GM23338 (cell line): Measurements from ENCODE around the gene CHRNA3. TPM values are rescaled to one million over a fixed set of nuclear protein-coding genes. Genes with fewer than 3 reads are reported as not detected.
A peak's percentile ranks its signal among the peaks of the same experiment; 100 is the strongest.

ENCODE experiments used
- ATAC-seq: fragments of 200-7000 bp; cut with Tn5 transposase; 3 replicates; pipeline ENCODE4 v1.9.1; 2020
- DNase-seq: peaks from one replicate; pipeline ENCODE4 v3.0.0-alpha.2; 2015; ENCODE audit warnings: low spot score
- H2AFZ ChIP-seq: fragments of 200-600 bp; sonication (generic); 2 replicates; pipeline ENCODE4 v1.8.0; 2016; ENCODE audit warnings: antibody characterized with exemption, mild to moderate bottlenecking, moderate library complexity
- H3F3A ChIP-seq: fragments of 200-600 bp; sonication (generic); replicated peaks from 2 replicates; pipeline ENCODE4 v1.8.0; 2017; ENCODE audit warnings: antibody characterized with exemption, mixed run types, low read depth
- H3K27ac ChIP-seq: fragments of 200-600 bp; sonication (generic); 2 replicates; pipeline ENCODE4 v1.6.1; 2016; ENCODE audit warnings: low read depth
- H3K27me3 ChIP-seq: fragments of 200-600 bp; sonication (generic); 2 replicates; pipeline ENCODE4 v1.8.0; 2016; ENCODE audit warnings: mild to moderate bottlenecking, mixed run types, moderate library complexity; ENCODE audit not compliant: insufficient read depth
- H3K36me3 ChIP-seq: fragments of 200-600 bp; sonication (generic); 2 replicates; pipeline ENCODE4 v1.8.0; 2016; ENCODE audit warnings: mild to moderate bottlenecking; ENCODE audit not compliant: insufficient read depth
- H3K4me1 ChIP-seq: fragments of 200-600 bp; sonication (generic); 2 replicates; pipeline ENCODE4 v1.8.0; 2016; ENCODE audit warnings: mild to moderate bottlenecking, moderate library complexity; ENCODE audit not compliant: insufficient read depth
- H3K4me2 ChIP-seq: fragments of 200-600 bp; sonication (generic); 2 replicates; pipeline ENCODE4 v1.7.1; 2017; ENCODE audit warnings: mixed run types
- H3K4me3 ChIP-seq: fragments of 200-600 bp; sonication (generic); 2 replicates; pipeline ENCODE4 v1.6.1; 2016; ENCODE audit warnings: mixed run types
- H3K79me2 ChIP-seq: fragments of 200-600 bp; sonication (generic); replicated peaks from 2 replicates; pipeline ENCODE4 v1.8.0; 2017; ENCODE audit warnings: mild to moderate bottlenecking; ENCODE audit not compliant: insufficient read depth
- H3K9me2 ChIP-seq: fragments of 200-600 bp; sonication (generic); 2 replicates; pipeline ENCODE4 v1.8.0; 2017; ENCODE audit not compliant: insufficient read depth
- H4K20me1 ChIP-seq: fragments of 200-600 bp; sonication (generic); replicated peaks from 2 replicates; pipeline ENCODE4 v1.8.0; 2017; ENCODE audit warnings: mild to moderate bottlenecking; ENCODE audit not compliant: insufficient read depth
- H3K27ac Mint-ChIP-seq: 2 replicates; pipeline ENCODE4 v1.8.0; 2020; ENCODE audit warnings: inconsistent platforms, mild to moderate bottlenecking, moderate library complexity, mixed read lengths
- H3K27me3 Mint-ChIP-seq: 3 replicates; pipeline ENCODE4 v1.8.0; 2022; ENCODE audit warnings: low read depth, mild to moderate bottlenecking, moderate library complexity, mixed read lengths, inconsistent platforms; ENCODE audit not compliant: insufficient read depth, poor library complexity
- H3K36me3 Mint-ChIP-seq: 3 replicates; pipeline ENCODE4 v1.8.0; 2021; ENCODE audit warnings: low read depth, mild to moderate bottlenecking, inconsistent platforms, moderate library complexity, mixed read lengths
- H3K4me1 Mint-ChIP-seq: 3 replicates; pipeline ENCODE4 v1.8.0; 2020; ENCODE audit warnings: mild to moderate bottlenecking, inconsistent platforms, mixed read lengths
- H3K4me3 Mint-ChIP-seq: 3 replicates; pipeline ENCODE4 v1.8.0; 2021; ENCODE audit warnings: moderate library complexity, mild to moderate bottlenecking, inconsistent platforms, mixed read lengths
- H3K9me3 Mint-ChIP-seq: 3 replicates; pipeline ENCODE4 v1.8.0; 2020; ENCODE audit warnings: moderate library complexity, mild to moderate bottlenecking, inconsistent platforms, mixed read lengths
- EZH2 ChIP-seq: fragments of 200-600 bp; sonication (generic); IDR thresholded peaks from one replicate; pipeline ENCODE4 v1.8.0; 2017; ENCODE audit warnings: antibody characterized with exemption, mild to moderate bottlenecking, low read depth; ENCODE audit not compliant: unreplicated experiment
- NANOG ChIP-seq: IDR thresholded peaks from 2 replicates; pipeline ENCODE4 v1.6.1; 2016; ENCODE audit warnings: antibody characterized with exemption, borderline replicate concordance
- POLR2AphosphoS5 ChIP-seq: IDR thresholded peaks from 2 replicates; pipeline ENCODE4 v1.6.1; 2016; ENCODE audit warnings: antibody characterized with exemption, low read depth
- STAT1 ChIP-seq: IDR thresholded peaks from one replicate; pipeline ENCODE4 v1.6.1; 2016; ENCODE audit warnings: antibody characterized with exemption; ENCODE audit not compliant: unreplicated experiment
- ZNF114 ChIP-seq: fragments of 250-450 bp; sonication (Bioruptor Pico); IDR thresholded peaks from 2 replicates; pipeline ENCODE4 v1.5.0; 2020; ENCODE audit warnings: mild to moderate bottlenecking, moderate library complexity
- ZNF331 ChIP-seq: fragments of 250-450 bp; sonication (Bioruptor Pico); IDR thresholded peaks from 2 replicates; pipeline ENCODE4 v1.5.0; 2020; ENCODE audit warnings: low read depth, mild to moderate bottlenecking, moderate library complexity
- polyA plus RNA-seq: library from polyadenylated mRNA; unstranded; fragments of >200 nt; fragmentation: Nextera tagmentation; extraction: Ambion mirVana; gene quantifications from 2 replicates; pipeline ENCODE4 v1.2.1, GENCODE V29; 2016
- total RNA-seq: library from RNA; depleted of rRNA; stranded (reverse); fragments of >200 nt; shearing (Covaris generic); gene quantifications from 2 replicates; pipeline ENCODE4 v1.2.3, GENCODE V29; 2014
- TF ChIP-seq, protein P1 (sequence below), 2 experiments: fragments of 200-600 bp in 1 of 2; sonication (generic) in 1 of 2; conservative IDR thresholded peaks; 2 replicates each; pipeline versions ENCODE4 v1.5.1 to v1.6.1; 2016 to 2017; ENCODE audit warnings: antibody characterized with exemption in 2 of 2, low read depth in 2 of 2, mild to moderate bottlenecking in 2 of 2, moderate library complexity in 1 of 2
- TF ChIP-seq, protein P2 (sequence below): fragments of 250-450 bp; sonication (Bioruptor Pico); IDR thresholded peaks from 2 replicates; pipeline ENCODE4 v1.5.0; 2020; ENCODE audit warnings: mild to moderate bottlenecking, moderate library complexity

CHRNA3 gene
- total and polyA plus RNA-seq, 2 experiments from 2014 or later: 2.9 to 3.5 TPM

DNA sequence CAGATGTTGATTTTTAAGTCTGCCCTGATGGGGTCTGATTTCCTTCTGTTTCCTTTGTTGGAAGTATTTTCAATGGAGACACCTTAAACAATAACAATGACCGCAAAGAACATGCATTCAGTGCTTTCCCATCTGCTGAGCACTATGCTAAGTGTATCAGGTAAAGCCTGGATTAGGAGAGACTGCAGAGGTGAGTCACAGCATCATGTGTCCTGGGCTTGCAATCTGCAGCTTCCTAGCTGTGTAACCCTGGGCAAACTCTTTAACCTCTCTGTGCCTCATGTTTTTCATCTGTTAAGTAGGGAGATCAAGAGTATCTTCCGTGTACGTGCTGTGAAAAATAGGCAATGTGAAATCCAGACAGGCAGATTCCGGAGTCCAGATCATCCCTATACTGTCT, 33.5 kb upstream of the CHRNA3 start:
- Histone ChIP-seq H4K20me1 (no peaks in the 10 kb centered on the region), H2AFZ (0 out of 2 replicates have a peak overlapping the region, but pooled peaks have one; percentile 69), H3F3A (no peaks in the 10 kb centered on the region), H3K9me2 (no peaks in the 10 kb centered on the region), H3K79me2 (no peaks in the 10 kb centered on the region), H3K27me3 (no peaks in the 10 kb centered on the region), H3K4me3 (no peak overlapping the region), H3K4me2 (no peak overlapping the region), H3K36me3 (no peaks in the 10 kb centered on the region), H3K4me1 (no peaks in the 10 kb centered on the region), H3K27ac (no peak overlapping the region)
- Mint-ChIP-seq H3K27me3 (peaks cover 15% of the 10 kb centered on the region), H3K4me3 (no peak overlapping the region), H3K4me1 (no peaks in the 10 kb centered on the region; the same call in 2 of the 3 replicates), H3K9me3 (no peaks in the 10 kb centered on the region; the same call in 2 of the 3 replicates), H3K36me3 (no peaks in the 10 kb centered on the region), H3K27ac (no peak overlapping the region)
- DNase-seq (no peak), ATAC-seq (no peak)
- no peak for TF ChIP-seq ZNF114
- no peak for TF ChIP-seq POLR2AphosphoS5
- TF ChIP-seq NANOG: no peak
- TF ChIP-seq, protein P1, sequence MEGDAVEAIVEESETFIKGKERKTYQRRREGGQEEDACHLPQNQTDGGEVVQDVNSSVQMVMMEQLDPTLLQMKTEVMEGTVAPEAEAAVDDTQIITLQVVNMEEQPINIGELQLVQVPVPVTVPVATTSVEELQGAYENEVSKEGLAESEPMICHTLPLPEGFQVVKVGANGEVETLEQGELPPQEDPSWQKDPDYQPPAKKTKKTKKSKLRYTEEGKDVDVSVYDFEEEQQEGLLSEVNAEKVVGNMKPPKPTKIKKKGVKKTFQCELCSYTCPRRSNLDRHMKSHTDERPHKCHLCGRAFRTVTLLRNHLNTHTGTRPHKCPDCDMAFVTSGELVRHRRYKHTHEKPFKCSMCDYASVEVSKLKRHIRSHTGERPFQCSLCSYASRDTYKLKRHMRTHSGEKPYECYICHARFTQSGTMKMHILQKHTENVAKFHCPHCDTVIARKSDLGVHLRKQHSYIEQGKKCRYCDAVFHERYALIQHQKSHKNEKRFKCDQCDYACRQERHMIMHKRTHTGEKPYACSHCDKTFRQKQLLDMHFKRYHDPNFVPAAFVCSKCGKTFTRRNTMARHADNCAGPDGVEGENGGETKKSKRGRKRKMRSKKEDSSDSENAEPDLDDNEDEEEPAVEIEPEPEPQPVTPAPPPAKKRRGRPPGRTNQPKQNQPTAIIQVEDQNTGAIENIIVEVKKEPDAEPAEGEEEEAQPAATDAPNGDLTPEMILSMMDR (conservative IDR thresholded peaks at IDR 0.05; ENCODE audit: low read depth in 2 of 2): no peak
- no peak for TF ChIP-seq EZH2
- TF ChIP-seq ZNF331 (CRISPR knock-in tag): no peak
- no peak for TF ChIP-seq STAT1
- TF ChIP-seq, protein P2, sequence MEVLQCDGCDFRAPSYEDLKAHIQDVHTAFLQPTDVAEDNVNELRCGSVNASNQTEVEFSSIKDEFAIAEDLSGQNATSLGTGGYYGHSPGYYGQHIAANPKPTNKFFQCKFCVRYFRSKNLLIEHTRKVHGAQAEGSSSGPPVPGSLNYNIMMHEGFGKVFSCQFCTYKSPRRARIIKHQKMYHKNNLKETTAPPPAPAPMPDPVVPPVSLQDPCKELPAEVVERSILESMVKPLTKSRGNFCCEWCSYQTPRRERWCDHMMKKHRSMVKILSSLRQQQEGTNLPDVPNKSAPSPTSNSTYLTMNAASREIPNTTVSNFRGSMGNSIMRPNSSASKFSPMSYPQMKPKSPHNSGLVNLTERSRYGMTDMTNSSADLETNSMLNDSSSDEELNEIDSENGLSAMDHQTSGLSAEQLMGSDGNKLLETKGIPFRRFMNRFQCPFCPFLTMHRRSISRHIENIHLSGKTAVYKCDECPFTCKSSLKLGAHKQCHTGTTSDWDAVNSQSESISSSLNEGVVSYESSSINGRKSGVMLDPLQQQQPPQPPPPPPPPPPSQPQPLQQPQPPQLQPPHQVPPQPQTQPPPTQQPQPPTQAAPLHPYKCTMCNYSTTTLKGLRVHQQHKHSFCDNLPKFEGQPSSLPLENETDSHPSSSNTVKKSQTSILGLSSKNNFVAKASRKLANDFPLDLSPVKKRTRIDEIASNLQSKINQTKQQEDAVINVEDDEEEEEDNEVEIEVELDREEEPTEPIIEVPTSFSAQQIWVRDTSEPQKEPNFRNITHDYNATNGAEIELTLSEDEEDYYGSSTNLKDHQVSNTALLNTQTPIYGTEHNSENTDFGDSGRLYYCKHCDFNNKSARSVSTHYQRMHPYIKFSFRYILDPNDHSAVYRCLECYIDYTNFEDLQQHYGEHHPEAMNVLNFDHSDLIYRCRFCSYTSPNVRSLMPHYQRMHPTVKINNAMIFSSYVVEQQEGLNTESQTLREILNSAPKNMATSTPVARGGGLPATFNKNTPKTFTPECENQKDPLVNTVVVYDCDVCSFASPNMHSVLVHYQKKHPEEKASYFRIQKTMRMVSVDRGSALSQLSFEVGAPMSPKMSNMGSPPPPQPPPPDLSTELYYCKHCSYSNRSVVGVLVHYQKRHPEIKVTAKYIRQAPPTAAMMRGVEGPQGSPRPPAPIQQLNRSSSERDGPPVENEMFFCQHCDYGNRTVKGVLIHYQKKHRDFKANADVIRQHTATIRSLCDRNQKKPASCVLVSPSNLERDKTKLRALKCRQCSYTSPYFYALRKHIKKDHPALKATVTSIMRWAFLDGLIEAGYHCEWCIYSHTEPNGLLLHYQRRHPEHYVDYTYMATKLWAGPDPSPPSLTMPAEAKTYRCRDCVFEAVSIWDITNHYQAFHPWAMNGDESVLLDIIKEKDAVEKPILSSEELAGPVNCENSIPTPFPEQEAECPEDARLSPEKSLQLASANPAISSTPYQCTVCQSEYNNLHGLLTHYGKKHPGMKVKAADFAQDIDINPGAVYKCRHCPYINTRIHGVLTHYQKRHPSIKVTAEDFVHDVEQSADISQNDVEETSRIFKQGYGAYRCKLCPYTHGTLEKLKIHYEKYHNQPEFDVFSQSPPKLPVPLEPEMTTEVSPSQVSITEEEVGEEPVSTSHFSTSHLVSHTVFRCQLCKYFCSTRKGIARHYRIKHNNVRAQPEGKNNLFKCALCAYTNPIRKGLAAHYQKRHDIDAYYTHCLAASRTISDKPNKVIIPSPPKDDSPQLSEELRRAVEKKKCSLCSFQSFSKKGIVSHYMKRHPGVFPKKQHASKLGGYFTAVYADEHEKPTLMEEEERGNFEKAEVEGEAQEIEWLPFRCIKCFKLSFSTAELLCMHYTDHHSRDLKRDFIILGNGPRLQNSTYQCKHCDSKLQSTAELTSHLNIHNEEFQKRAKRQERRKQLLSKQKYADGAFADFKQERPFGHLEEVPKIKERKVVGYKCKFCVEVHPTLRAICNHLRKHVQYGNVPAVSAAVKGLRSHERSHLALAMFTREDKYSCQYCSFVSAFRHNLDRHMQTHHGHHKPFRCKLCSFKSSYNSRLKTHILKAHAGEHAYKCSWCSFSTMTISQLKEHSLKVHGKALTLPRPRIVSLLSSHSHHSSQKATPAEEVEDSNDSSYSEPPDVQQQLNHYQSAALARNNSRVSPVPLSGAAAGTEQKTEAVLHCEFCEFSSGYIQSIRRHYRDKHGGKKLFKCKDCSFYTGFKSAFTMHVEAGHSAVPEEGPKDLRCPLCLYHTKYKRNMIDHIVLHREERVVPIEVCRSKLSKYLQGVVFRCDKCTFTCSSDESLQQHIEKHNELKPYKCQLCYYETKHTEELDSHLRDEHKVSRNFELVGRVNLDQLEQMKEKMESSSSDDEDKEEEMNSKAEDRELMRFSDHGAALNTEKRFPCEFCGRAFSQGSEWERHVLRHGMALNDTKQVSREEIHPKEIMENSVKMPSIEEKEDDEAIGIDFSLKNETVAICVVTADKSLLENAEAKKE (CRISPR knock-in tag): no peak
